Thoracic aorta (tissue), 2 donors: ENCODE data around the gene C12orf56. TPM values are rescaled to one million over a fixed set of nuclear protein-coding genes. Genes with fewer than 3 reads are reported as not detected.

Experiments
- ATAC-seq: fragments of 150-250 bp; one replicate; pipeline ENCODE4 v1.8.0; 2017; ENCODE audit warnings: low read depth; ENCODE audit not compliant: insufficient number of reproducible peaks, low FRiP score
- DNase-seq: peaks from one replicate; pipeline ENCODE4 v3.0.0-alpha.2; 2020; ENCODE audit warnings: low spot score
- H3K27ac ChIP-seq, 2 donors: fragments of 200-600 bp; sonication (generic); 1 replicate in 1 of 2; 2 replicates in 1 of 2; pipeline ENCODE4 v1.5.1; 2016; ENCODE audit warnings: mild to moderate bottlenecking in 2 of 2, moderate library complexity in 2 of 2
- H3K27me3 ChIP-seq: fragments of 200-600 bp; sonication (generic); replicated peaks from 2 replicates; pipeline ENCODE4 v1.6.0; 2016; ENCODE audit warnings: mild to moderate bottlenecking; ENCODE audit not compliant: insufficient read depth
- H3K36me3 ChIP-seq: fragments of 200-600 bp; sonication (generic); one replicate; pipeline ENCODE4 v1.5.1; 2016
- H3K4me1 ChIP-seq, 2 donors: fragments of 200-600 bp; sonication (generic); 1 replicate in 1 of 2; 2 replicates in 1 of 2; pipeline versions ENCODE4 v1.5.1 to v1.6.0; 2016; ENCODE audit warnings: low read depth in 2 of 2, mild to moderate bottlenecking in 1 of 2; ENCODE audit not compliant: control insufficient read depth in 1 of 2
- H3K4me3 ChIP-seq: fragments of 200-600 bp; sonication (generic); 2 replicates; pipeline ENCODE4 v1.5.1; 2016; ENCODE audit warnings: mild to moderate bottlenecking
- H3K9me3 ChIP-seq: fragments of 200-600 bp; sonication (generic); 2 replicates; pipeline ENCODE4 v1.5.1; 2016
- total RNA-seq, 2 donors: library from RNA; depleted of rRNA; stranded (reverse); fragments of >200 nt; gene quantifications; one replicate each; pipeline versions ENCODE4 v1.1.0 to v1.2.3, GENCODE V29; 2016
- TF ChIP-seq, protein P1 (sequence below): fragments of 200-600 bp; sonication (generic); IDR thresholded peaks from one replicate; pipeline ENCODE4 v1.5.1; 2019; ENCODE audit warnings: antibody characterized with exemption

C12orf56 gene
- total RNA-seq, 2 donors from 2014 or later: not detected

DNA sequence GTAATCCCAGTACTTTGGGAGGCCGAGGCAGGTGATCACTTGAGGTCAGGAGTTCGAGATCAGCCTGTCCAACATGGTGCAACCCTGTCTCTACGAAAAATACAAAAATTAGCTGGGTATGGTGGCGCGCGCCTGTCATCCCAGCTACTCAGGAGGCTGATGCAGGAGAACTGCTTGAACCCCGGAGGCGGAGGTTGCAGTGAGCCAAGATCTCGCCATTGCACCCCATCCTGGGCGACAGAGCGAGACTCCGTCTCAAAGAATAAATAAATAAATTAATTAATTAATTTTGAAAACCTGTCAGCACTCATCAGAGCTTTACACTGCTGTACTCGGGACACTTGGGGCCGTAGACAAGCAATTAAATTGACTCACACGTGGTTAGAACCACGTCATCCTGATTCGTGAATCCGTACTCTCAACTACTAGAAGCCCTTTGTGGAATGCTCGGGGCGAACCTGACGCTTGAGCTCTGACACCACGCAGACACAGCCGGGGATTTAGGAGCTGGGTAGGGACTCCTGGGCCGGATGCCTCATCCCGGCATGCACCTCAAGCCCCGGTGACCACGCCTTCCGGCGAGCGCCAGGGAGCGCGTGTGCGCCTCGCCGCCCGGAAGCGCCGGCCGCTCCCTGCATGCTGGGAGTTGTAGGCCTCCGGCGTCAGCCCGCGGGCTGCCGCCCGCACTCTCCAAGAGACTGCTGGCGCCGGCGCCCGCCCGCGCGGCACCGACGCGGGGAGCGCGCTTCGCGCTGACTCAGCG is 13.3 kb upstream of the C12orf56 start, which contains the start of gene XPOT:
TSS of gene XPOT (plus strand) at position 686 of the 763 bp plus-strand sequence. CDS start 5,644 bp downstream, outside the sequence.
- Histone ChIP-seq H3K4me3 (peak within 1 kb of the TSS; percentile 96), H3K27me3 (no peaks in the 10 kb centered on the region), H3K9me3 (no peaks in the 10 kb centered on the region), H3K27ac (peak within 1 kb of the TSS; percentile 97 to 98), H3K4me1 (peaks cover 5 to 16% of the 10 kb centered on the region in 2 donors), H3K36me3 (no peaks in the 10 kb centered on the region)
- ATAC-seq (peak; percentile 93), DNase-seq (peak; percentile 77)
- TF ChIP-seq, protein P1, sequence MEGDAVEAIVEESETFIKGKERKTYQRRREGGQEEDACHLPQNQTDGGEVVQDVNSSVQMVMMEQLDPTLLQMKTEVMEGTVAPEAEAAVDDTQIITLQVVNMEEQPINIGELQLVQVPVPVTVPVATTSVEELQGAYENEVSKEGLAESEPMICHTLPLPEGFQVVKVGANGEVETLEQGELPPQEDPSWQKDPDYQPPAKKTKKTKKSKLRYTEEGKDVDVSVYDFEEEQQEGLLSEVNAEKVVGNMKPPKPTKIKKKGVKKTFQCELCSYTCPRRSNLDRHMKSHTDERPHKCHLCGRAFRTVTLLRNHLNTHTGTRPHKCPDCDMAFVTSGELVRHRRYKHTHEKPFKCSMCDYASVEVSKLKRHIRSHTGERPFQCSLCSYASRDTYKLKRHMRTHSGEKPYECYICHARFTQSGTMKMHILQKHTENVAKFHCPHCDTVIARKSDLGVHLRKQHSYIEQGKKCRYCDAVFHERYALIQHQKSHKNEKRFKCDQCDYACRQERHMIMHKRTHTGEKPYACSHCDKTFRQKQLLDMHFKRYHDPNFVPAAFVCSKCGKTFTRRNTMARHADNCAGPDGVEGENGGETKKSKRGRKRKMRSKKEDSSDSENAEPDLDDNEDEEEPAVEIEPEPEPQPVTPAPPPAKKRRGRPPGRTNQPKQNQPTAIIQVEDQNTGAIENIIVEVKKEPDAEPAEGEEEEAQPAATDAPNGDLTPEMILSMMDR: no peak

DNA sequence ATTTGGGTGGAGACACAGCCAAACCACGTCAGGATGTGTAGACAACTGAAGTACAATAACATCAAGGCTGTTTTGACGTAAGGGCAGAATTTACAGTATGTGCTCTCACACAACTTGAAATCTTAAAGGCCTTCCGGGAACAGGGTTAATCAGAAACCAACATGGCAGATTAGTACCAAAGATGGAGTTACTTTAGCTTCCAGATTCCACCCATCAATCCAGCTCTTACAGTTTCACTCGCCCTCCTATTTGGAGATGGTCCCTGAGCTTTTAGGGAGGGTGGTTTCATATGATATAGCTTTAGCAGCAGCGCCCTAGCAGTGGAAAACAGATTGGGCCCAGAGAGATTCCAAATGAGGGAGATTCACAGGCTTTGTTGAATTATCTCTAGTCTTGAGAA is 11.6 kb upstream of the C12orf56 start:
- TF ChIP-seq, protein P1: no peak
- DNase-seq (no peak), ATAC-seq (no peak)
- Histone ChIP-seq H3K27ac (no peak overlapping the region), H3K36me3 (no peaks in the 10 kb centered on the region), H3K4me3 (no peak overlapping the region), H3K9me3 (no peaks in the 10 kb centered on the region), H3K27me3 (no peaks in the 10 kb centered on the region), H3K4me1 (peaks cover 5 to 11% of the 10 kb centered on the region in 2 donors)

DNA sequence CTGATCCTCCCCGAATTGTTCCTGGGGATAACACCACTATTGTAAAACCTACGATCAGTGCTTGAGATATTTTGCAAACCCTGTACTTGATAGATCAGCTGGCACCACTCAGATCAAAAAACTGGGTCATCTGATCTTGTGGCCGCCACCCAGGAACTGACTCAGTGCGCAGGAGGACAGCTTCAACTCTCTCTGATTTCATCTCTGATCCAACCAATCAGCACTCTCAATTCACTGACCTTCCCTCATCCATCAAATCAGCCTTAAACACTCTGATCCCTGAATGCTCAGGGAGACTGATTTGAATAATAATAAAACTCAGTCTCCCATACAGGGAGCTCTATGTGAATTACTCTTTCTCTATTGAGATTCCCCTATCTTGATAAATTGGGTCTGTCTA is 9.5 kb upstream of the C12orf56 start:
- Histone ChIP-seq H3K4me3 (no peak overlapping the region), H3K27ac (no peak overlapping the region), H3K4me1 (no peaks in the 10 kb centered on the region), H3K27me3 (no peaks in the 10 kb centered on the region), H3K9me3 (no peaks in the 10 kb centered on the region), H3K36me3 (no peaks in the 10 kb centered on the region)
- ATAC-seq: no peak
- DNase-seq: no peak
- TF ChIP-seq, protein P1: no peak

DNA sequence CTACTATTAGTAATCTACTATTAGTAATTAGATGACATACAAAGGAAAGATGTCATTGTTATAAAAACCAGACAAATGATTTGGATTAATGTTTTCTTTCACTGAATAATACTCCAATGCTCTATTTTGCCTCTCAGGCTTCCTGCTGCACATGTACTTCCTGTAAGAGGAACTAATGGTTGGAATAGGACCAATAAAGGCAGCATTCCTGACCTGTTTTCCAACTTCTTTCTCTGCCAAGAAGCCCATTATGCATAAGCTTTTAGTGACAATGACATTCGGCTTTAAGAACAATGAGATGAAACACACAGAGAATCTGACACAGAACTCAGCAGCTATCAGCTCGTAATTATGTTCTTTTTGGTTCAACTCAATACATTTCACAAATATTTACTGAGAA is 5.2 kb upstream of the C12orf56 start:
- no peak overlapping the region for H3K4me3 ChIP-seq
- no peak for DNase-seq
- peaks cover 0 to 2% of the 10 kb centered on the region in 2 donors for H3K4me1 ChIP-seq
- peaks cover 4% of the 10 kb centered on the region for H3K27me3 ChIP-seq
- no peak for ATAC-seq
- H3K9me3 ChIP-seq: no peaks in the 10 kb centered on the region
- TF ChIP-seq, protein P1: no peak
- no peaks in the 10 kb centered on the region for H3K36me3 ChIP-seq
- H3K27ac ChIP-seq: no peak overlapping the region

DNA sequence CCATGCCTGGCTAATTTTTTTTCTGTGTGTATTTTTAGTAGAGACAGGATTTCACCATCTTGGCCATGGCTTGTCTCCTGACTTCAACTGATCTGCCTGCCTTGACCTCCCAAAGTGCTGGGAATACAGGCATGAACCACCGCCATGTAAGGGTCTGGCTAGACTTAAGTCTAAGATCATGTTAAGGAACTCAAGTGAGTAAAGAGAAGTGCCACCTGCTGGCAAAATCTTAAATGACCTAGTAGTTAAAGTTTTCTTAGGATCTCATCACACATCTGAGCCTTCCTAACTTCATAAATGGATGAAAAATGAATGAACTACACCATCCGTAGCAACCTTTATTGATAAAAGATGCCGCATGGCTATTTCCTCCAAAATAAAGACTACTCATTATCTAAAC is 1.7 kb upstream of the C12orf56 start:
- no peaks in the 10 kb centered on the region for H3K36me3 ChIP-seq
- DNase-seq: no peak
- no peaks in the 10 kb centered on the region for H3K9me3 ChIP-seq
- no peak overlapping the region for H3K4me3 ChIP-seq
- no peak for ATAC-seq
- peaks cover 4% of the 10 kb centered on the region for H3K27me3 ChIP-seq
- no peak overlapping the region for H3K27ac ChIP-seq
- peaks cover 0 to 10% of the 10 kb centered on the region in 2 donors for H3K4me1 ChIP-seq
- TF ChIP-seq, protein P1: no peak
